ENCODE data around the gene LRIT1. TPM values are rescaled to one million over a fixed set of nuclear protein-coding genes. Genes with fewer than 3 reads are reported as not detected.

LRIT1 gene
- polyA plus RNA-seq, 2 donors: not detected

DNA sequence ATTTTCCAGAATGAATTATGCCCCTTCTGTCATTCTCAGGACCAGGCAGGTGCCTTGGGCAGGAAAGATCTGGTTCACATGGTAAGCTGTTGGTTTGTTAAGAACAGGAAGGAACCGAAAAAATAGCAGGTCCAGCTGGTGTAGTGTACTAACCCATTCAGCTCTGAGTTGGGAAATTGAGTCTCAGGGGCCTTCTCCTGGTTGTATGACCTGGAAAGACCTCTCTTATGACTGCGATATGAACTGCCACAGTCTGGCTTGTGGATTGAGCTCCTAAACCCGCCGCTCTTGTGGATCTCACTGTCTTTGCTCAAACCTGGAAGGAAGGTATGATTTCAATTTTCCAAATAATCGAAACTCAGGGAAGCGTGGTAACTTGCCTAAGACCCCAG, 4.5 kb downstream of the LRIT1 start:
- Histone ChIP-seq H3K27ac (ENCODE audit: low read depth in 2 of 2, low read length in 1 of 2) (no peak overlapping the region), H3K27me3 (ENCODE audit: control insufficient read depth in 1 of 2, insufficient read depth in 2 of 2, low read length in 2 of 2) (no peaks in the 10 kb centered on the region), H3K4me1 (ENCODE audit: control insufficient read depth in 2 of 2, insufficient read depth in 2 of 2, low read length in 1 of 2) (no peaks in the 10 kb centered on the region), H3K36me3 (ENCODE audit: control insufficient read depth in 2 of 2, insufficient read depth in 2 of 2, low read length in 1 of 2) (no peaks in the 10 kb centered on the region), H3K9me3 (ENCODE audit: control insufficient read depth in 2 of 2, insufficient read depth in 1 of 2, low read depth in 1 of 2, low read length in 1 of 2) (no peaks in the 10 kb centered on the region), H3K4me3 (ENCODE audit: low read depth in 1 of 2, low read length in 2 of 2) (no peak overlapping the region)
- 84 to 85% methylated on average over 6 of the region's 6 CpGs for WGBS, 2 donors

DNA sequence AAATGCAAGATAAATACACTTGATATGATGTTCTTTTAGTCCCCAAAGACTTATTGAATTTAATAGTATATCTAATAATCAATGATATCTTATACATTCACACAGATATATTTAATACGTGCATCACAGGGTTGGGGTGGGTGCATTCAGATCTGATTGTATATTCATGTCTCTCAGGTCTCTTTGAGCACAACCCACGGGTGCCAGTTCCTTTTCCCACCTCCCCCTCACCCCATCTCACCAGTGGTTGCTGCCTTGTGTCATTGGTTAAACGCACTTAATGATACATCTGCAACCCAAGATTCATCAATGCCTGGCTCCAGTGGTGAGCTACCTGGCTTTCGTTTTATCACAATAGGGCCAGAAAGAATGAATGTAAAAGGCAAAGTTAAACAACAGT, 6.2 kb downstream of the LRIT1 start:
- Histone ChIP-seq H3K27me3 (ENCODE audit: control insufficient read depth in 1 of 2, insufficient read depth in 2 of 2, low read length in 2 of 2) (no peaks in the 10 kb centered on the region), H3K9me3 (ENCODE audit: control insufficient read depth in 2 of 2, insufficient read depth in 1 of 2, low read depth in 1 of 2, low read length in 1 of 2) (no peaks in the 10 kb centered on the region)
- 71 to 75% methylated on average over 4 of the region's 4 CpGs for WGBS, 2 donors

DNA sequence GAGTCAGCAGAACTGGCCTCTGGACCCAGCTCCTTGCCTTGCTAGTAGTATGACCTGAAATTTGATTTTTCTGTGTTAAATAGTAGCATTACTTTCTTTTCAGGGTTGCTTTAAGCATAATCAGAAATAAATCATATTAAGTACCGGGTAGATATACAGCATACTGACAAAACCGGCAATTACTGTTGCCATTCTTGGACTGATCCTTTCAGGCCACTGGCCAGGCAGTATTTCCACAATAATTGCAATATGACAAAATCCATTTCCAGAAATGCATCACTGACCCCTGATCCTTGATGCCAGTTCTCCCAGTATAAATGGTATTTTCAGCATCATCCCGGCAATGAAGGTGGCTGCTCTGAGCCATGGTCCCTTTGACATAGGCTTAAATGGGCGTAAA, 6.9 kb downstream of the LRIT1 start:
- no peaks in the 10 kb centered on the region for H3K27me3 ChIP-seq (ENCODE audit: control insufficient read depth in 1 of 2, insufficient read depth in 2 of 2, low read length in 2 of 2)
- H3K9me3 ChIP-seq (ENCODE audit: control insufficient read depth in 2 of 2, insufficient read depth in 1 of 2, low read depth in 1 of 2, low read length in 1 of 2): no peaks in the 10 kb centered on the region
- 83 to 95% methylated on average over 4 of the region's 4 CpGs for WGBS, 2 donors
- no peaks in the 10 kb centered on the region for H3K4me1 ChIP-seq (ENCODE audit: control insufficient read depth in 2 of 2, insufficient read depth in 2 of 2, low read length in 1 of 2)
- no peak overlapping the region for H3K27ac ChIP-seq (ENCODE audit: low read depth in 2 of 2, low read length in 1 of 2)
- no peak overlapping the region for H3K4me3 ChIP-seq (ENCODE audit: low read depth in 1 of 2, low read length in 2 of 2)
- no peaks in the 10 kb centered on the region for H3K36me3 ChIP-seq (ENCODE audit: control insufficient read depth in 2 of 2, insufficient read depth in 2 of 2, low read length in 1 of 2)

More for the DNA sequence above, 6.2 kb downstream of the LRIT1 start:
- no peaks in the 10 kb centered on the region for H3K36me3 ChIP-seq (ENCODE audit: control insufficient read depth in 2 of 2, insufficient read depth in 2 of 2, low read length in 1 of 2)
- H3K4me1 ChIP-seq (ENCODE audit: control insufficient read depth in 2 of 2, insufficient read depth in 2 of 2, low read length in 1 of 2): no peaks in the 10 kb centered on the region
- no peak overlapping the region for H3K27ac ChIP-seq (ENCODE audit: low read depth in 2 of 2, low read length in 1 of 2)
- no peak overlapping the region for H3K4me3 ChIP-seq (ENCODE audit: low read depth in 1 of 2, low read length in 2 of 2)

DNA sequence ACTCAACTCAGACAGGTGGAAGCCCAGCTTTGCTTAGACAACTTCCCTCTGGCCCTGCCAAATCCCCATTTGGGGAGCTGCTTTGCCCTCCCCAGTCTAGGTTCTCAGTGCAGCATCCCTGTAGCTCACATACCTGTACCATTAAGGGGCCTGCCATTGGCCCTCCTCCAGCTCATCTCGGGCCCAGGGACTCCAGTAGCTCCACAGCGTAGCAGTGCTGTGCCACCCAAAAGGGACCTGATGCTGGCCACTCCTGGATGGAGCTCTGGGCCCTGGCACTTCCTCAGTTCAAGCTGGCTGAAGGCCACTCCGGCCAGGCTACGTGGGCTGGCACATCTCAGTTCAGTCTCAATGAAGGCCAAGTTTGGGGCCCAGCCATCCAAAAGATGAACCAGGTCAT, 7.4 kb downstream of the LRIT1 start:
- no peak overlapping the region for H3K27ac ChIP-seq (ENCODE audit: low read depth in 2 of 2, low read length in 1 of 2)
- no peaks in the 10 kb centered on the region for H3K4me1 ChIP-seq (ENCODE audit: control insufficient read depth in 2 of 2, insufficient read depth in 2 of 2, low read length in 1 of 2)
- H3K4me3 ChIP-seq (ENCODE audit: low read depth in 1 of 2, low read length in 2 of 2): no peak overlapping the region
- 77 to 84% methylated on average over 4 of the region's 4 CpGs for WGBS, 2 donors
- no peaks in the 10 kb centered on the region for H3K27me3 ChIP-seq (ENCODE audit: control insufficient read depth in 1 of 2, insufficient read depth in 2 of 2, low read length in 2 of 2)
- no peaks in the 10 kb centered on the region for H3K36me3 ChIP-seq (ENCODE audit: control insufficient read depth in 2 of 2, insufficient read depth in 2 of 2, low read length in 1 of 2)
- H3K9me3 ChIP-seq (ENCODE audit: control insufficient read depth in 2 of 2, insufficient read depth in 1 of 2, low read depth in 1 of 2, low read length in 1 of 2): no peaks in the 10 kb centered on the region

DNA sequence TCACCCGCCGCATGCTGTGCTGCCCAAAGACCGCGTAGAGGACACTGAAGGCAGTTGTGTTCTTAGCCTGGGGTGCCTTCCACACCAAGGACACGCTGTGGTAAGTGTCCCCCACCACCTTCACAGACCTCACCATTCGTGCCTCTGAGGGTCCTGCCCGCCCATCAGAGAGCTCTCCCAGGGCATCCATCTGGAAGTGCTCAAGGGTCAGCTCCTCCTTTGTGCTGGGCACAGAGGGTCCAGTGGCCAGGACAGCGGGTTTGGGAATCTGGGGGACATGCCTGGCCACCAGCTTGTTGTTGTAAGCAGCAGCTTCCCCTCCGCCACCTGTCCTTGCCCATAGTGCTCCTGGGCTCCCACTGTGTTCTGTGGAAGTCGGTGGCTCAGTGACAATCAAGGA, 9.0 kb downstream of the LRIT1 start:
- no peak overlapping the region for H3K27ac ChIP-seq (ENCODE audit: low read depth in 2 of 2, low read length in 1 of 2)
- H3K36me3 ChIP-seq (ENCODE audit: control insufficient read depth in 2 of 2, insufficient read depth in 2 of 2, low read length in 1 of 2): no peaks in the 10 kb centered on the region
- no peaks in the 10 kb centered on the region for H3K27me3 ChIP-seq (ENCODE audit: control insufficient read depth in 1 of 2, insufficient read depth in 2 of 2, low read length in 2 of 2)
- H3K4me1 ChIP-seq (ENCODE audit: control insufficient read depth in 2 of 2, insufficient read depth in 2 of 2, low read length in 1 of 2): no peaks in the 10 kb centered on the region
- WGBS, 2 donors: 86 to 90% methylated on average over 10 of the region's 10 CpGs
- H3K9me3 ChIP-seq (ENCODE audit: control insufficient read depth in 2 of 2, insufficient read depth in 1 of 2, low read depth in 1 of 2, low read length in 1 of 2): no peaks in the 10 kb centered on the region
- no peak overlapping the region for H3K4me3 ChIP-seq (ENCODE audit: low read depth in 1 of 2, low read length in 2 of 2)

DNA sequence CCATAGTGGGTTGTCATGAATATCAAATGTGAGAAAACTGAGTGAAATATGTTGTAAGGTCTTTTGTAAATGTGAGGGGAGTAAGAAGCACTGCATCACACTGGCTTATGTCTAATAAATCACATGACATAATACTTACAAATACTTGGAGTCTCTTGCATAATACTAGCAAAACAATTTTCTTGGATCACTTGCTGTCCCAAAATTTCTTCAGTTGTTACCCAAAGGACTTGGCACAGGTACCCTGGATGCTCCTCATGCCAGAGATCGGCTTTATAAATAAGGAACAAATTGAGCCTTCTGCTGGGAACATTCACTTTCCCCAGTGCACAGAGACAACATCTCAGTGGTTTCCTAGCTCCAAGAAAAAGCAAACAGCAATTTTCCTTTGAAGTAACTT, 11.0 kb downstream of the LRIT1 start:
- Histone ChIP-seq H3K9me3 (ENCODE audit: control insufficient read depth in 2 of 2, insufficient read depth in 1 of 2, low read depth in 1 of 2, low read length in 1 of 2) (no peaks in the 10 kb centered on the region), H3K27ac (ENCODE audit: low read depth in 2 of 2, low read length in 1 of 2) (no peak overlapping the region), H3K27me3 (ENCODE audit: control insufficient read depth in 1 of 2, insufficient read depth in 2 of 2, low read length in 2 of 2) (no peaks in the 10 kb centered on the region), H3K4me3 (ENCODE audit: low read depth in 1 of 2, low read length in 2 of 2) (no peak overlapping the region), H3K36me3 (ENCODE audit: control insufficient read depth in 2 of 2, insufficient read depth in 2 of 2, low read length in 1 of 2) (no peaks in the 10 kb centered on the region), H3K4me1 (ENCODE audit: control insufficient read depth in 2 of 2, insufficient read depth in 2 of 2, low read length in 1 of 2) (no peaks in the 10 kb centered on the region)
- WGBS, 2 donors: 46 to 59% methylated on average over 1 of the region's 1 CpG

DNA sequence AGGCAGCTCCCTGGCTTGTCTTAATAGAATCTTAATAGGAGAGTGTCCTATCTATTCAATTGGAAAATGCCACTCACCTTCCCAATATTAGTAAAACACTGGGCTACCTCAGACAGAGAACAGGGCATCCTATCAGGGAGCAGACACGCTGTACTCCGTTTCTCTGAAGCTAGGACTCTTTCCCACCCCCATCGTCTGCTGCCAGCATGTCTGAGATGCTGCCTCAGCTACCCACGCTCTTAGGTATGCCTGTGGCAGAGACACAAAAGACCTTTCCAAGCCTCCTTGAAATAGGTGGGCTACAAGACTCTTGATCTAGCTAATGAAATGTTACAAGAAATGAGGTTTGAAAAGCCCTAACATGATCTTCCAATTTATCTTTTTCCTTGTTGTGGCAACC, 13.5 kb downstream of the LRIT1 start:
- no peak overlapping the region for H3K4me3 ChIP-seq (ENCODE audit: low read depth in 1 of 2, low read length in 2 of 2)
- no peaks in the 10 kb centered on the region for H3K4me1 ChIP-seq (ENCODE audit: control insufficient read depth in 2 of 2, insufficient read depth in 2 of 2, low read length in 1 of 2)
- WGBS, 2 donors: 68 to 72% methylated on average over 4 of the region's 4 CpGs
- H3K36me3 ChIP-seq (ENCODE audit: control insufficient read depth in 2 of 2, insufficient read depth in 2 of 2, low read length in 1 of 2): no peaks in the 10 kb centered on the region
- no peaks in the 10 kb centered on the region for H3K9me3 ChIP-seq (ENCODE audit: control insufficient read depth in 2 of 2, insufficient read depth in 1 of 2, low read depth in 1 of 2, low read length in 1 of 2)
- no peak overlapping the region for H3K27ac ChIP-seq (ENCODE audit: low read depth in 2 of 2, low read length in 1 of 2)
- no peaks in the 10 kb centered on the region for H3K27me3 ChIP-seq (ENCODE audit: control insufficient read depth in 1 of 2, insufficient read depth in 2 of 2, low read length in 2 of 2)

DNA sequence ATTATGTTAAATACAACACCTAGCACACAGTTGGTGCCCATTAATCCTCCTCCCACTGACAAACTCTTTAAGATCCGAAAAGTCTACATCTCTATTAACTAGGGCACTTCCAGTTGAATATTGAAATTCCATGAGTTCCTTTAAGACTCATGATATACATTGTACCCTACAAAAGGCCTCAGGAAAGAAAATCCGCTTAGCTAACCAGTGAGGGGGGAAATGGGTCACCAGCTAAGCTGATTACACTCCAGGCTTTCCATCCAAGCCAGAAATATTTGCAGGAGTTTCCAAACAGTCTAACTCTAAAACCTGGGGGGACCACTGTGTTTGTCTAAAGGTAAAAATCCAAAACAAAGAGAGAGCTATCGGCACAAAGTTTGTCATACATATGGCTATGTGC, 14.7 kb downstream of the LRIT1 start:
- Histone ChIP-seq H3K27me3 (ENCODE audit: control insufficient read depth in 1 of 2, insufficient read depth in 2 of 2, low read length in 2 of 2) (no peaks in the 10 kb centered on the region), H3K27ac (ENCODE audit: low read depth in 2 of 2, low read length in 1 of 2) (no peak overlapping the region), H3K4me3 (ENCODE audit: low read depth in 1 of 2, low read length in 2 of 2) (no peak overlapping the region), H3K4me1 (ENCODE audit: control insufficient read depth in 2 of 2, insufficient read depth in 2 of 2, low read length in 1 of 2) (no peaks in the 10 kb centered on the region), H3K9me3 (ENCODE audit: control insufficient read depth in 2 of 2, insufficient read depth in 1 of 2, low read depth in 1 of 2, low read length in 1 of 2) (no peaks in the 10 kb centered on the region), H3K36me3 (ENCODE audit: control insufficient read depth in 2 of 2, insufficient read depth in 2 of 2, low read length in 1 of 2) (no peaks in the 10 kb centered on the region)
- 73 to 77% methylated on average over 3 of the region's 3 CpGs for WGBS, 2 donors

DNA sequence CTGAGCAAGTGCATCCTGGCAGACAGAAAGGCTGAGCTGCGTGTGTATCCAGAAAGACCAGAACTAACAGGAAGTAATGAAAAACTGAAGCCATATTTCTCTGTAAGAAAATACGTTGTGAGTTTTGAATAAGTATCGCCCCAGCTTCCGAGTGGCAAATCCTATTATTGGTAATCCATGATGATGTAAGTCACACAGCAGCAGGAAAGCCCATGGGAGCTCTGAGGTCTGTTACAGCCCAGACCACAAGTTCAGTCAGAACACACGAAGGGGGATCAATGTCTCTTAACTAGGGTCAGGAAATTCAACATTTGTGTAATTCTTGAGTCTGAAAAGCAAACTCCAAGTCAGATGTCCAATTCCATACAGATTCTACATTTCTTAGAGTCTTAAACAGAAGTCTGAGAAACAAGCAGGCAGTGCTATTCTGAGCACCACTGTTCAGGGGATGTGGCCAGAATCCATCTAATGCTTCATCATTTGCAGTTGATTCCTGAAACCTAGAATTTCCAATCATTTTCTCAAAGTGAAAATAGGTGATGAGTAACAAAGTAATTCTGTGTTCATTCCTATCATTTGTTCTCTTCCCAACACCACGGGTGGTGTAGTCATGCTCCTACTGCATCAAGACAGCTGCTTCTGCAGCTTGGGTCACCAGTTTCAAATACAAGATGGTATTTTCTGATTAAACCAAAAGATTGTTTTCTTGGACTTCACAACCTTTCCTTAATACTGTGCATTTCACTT, 15.7 kb downstream of the LRIT1 start, which contains the start of gene LRIT2:
Gene LRIT2 (minus strand): TSS at position 118 of the 747 bp plus-strand sequence. CDS start 24 bp downstream, at position 94.
- H3K27me3 ChIP-seq (ENCODE audit: control insufficient read depth in 1 of 2, insufficient read depth in 2 of 2, low read length in 2 of 2): no peaks in the 10 kb centered on the region
- H3K4me3 ChIP-seq (ENCODE audit: low read depth in 1 of 2, low read length in 2 of 2): no peak within 1 kb of the TSS
- no peaks in the 10 kb centered on the region for H3K4me1 ChIP-seq (ENCODE audit: control insufficient read depth in 2 of 2, insufficient read depth in 2 of 2, low read length in 1 of 2)
- H3K9me3 ChIP-seq (ENCODE audit: control insufficient read depth in 2 of 2, insufficient read depth in 1 of 2, low read depth in 1 of 2, low read length in 1 of 2): no peaks in the 10 kb centered on the region
- WGBS, 2 donors: 70 to 71% methylated on average over 6 of the region's 6 CpGs
- H3K36me3 ChIP-seq (ENCODE audit: control insufficient read depth in 2 of 2, insufficient read depth in 2 of 2, low read length in 1 of 2): no peaks in the 10 kb centered on the region
- no peak within 1 kb of the TSS for H3K27ac ChIP-seq (ENCODE audit: low read depth in 2 of 2, low read length in 1 of 2)

DNA sequence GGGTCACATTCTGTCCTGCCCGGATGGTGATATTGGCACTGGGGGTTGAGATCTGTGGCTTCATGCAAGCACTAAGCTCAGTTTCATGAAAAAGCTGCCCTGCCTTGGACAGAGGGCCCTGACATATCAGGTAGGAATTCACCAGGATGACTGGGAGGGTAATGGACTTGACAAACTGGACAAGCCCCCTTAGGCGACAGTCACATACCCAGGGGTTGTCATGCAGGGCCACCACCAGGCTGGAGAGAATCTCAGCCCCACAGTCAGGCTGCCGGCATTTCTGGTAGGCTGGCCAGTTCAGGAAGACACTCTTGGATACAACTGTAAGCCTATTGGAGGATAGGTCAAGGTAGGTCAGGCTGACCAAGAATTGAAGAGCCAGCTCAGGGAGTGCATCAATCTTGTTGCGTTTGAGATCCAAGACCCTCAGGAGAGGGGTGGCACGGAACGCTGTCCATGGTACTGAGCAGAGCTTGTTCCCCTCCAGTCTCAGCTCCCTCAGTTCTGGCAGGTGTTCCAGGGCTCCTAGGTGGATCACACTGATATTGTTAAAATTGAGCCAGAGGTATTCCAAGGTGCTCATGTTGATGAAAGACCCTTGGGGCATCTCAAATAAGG, 16.8 kb downstream of the LRIT1 start:
- no peaks in the 10 kb centered on the region for H3K36me3 ChIP-seq (ENCODE audit: control insufficient read depth in 2 of 2, insufficient read depth in 2 of 2, low read length in 1 of 2)
- 48 to 56% methylated on average over 6 of the region's 6 CpGs for WGBS, 2 donors
- no peaks in the 10 kb centered on the region for H3K27me3 ChIP-seq (ENCODE audit: control insufficient read depth in 1 of 2, insufficient read depth in 2 of 2, low read length in 2 of 2)
- H3K4me1 ChIP-seq (ENCODE audit: control insufficient read depth in 2 of 2, insufficient read depth in 2 of 2, low read length in 1 of 2): no peaks in the 10 kb centered on the region
- H3K9me3 ChIP-seq (ENCODE audit: control insufficient read depth in 2 of 2, insufficient read depth in 1 of 2, low read depth in 1 of 2, low read length in 1 of 2): no peaks in the 10 kb centered on the region
- no peak overlapping the region for H3K27ac ChIP-seq (ENCODE audit: low read depth in 2 of 2, low read length in 1 of 2)
- H3K4me3 ChIP-seq (ENCODE audit: low read depth in 1 of 2, low read length in 2 of 2): no peak overlapping the region

All from esophagus (tissue), 2 donors.